HL-60 (cell line): ENCODE results near the gene NRCAM.

Experiments
- DNase-seq, 2 experiments: peaks; one replicate each; pipeline ENCODE4 v3.0.0-alpha.2; 2010 to 2020; ENCODE audit warnings: low read depth in 1 of 2, low spot score in 1 of 2
- H3K27ac ChIP-seq: fragments of 250-450 bp; sonication (Bioruptor Pico); replicated peaks from 2 replicates; pipeline ENCODE4 v1.5.1; 2020; ENCODE audit warnings: mild to moderate bottlenecking, moderate library complexity
- H3K27me3 ChIP-seq: fragments of 250-450 bp; sonication (Bioruptor Pico); 2 replicates; pipeline ENCODE4 v1.5.1; 2021; ENCODE audit warnings: mild to moderate bottlenecking, moderate library complexity; ENCODE audit not compliant: insufficient read depth, poor library complexity, severe bottlenecking
- H3K4me3 ChIP-seq: replicated peaks from 2 replicates; pipeline ENCODE4 v1.5.1; 2011; ENCODE audit warnings: mild to moderate bottlenecking, control low read depth, low read length; ENCODE audit not compliant: insufficient read depth
- CTCF ChIP-seq: IDR thresholded peaks from one replicate; pipeline ENCODE4 v1.5.1; 2011; ENCODE audit warnings: low read length, control low read depth, inconsistent platforms; ENCODE audit not compliant: insufficient read depth
- GABPA ChIP-seq: IDR thresholded peaks from 2 replicates; pipeline ENCODE4 v1.6.1; 2012; ENCODE audit warnings: low read depth
- POLR2AphosphoS5 ChIP-seq: IDR thresholded peaks from 2 replicates; pipeline ENCODE4 v1.6.1; 2012; ENCODE audit warnings: low read depth
- SPI1 ChIP-seq: IDR thresholded peaks from 2 replicates; pipeline ENCODE4 v1.6.1; 2012; ENCODE audit warnings: low read depth, mild to moderate bottlenecking, borderline replicate concordance
- TF ChIP-seq, protein P1 (sequence below): IDR thresholded peaks from 2 replicates; pipeline ENCODE4 v1.6.1; 2012; ENCODE audit warnings: low read depth; ENCODE audit not compliant: insufficient replicate concordance

NRCAM gene

GRCh38 chr7:108135446-108136190, 320.6 kb downstream of the NRCAM start:
- no peak overlapping the region for H3K4me3 ChIP-seq
- H3K27ac ChIP-seq = peak overlapping the region; percentile 90
- peak; percentile 84 to 92 for DNase-seq

GRCh38 chr7:108134486-108134885, 321.8 kb downstream of the NRCAM start:
- TF ChIP-seq POLR2AphosphoS5 = no peak
- TF ChIP-seq, protein P1, sequence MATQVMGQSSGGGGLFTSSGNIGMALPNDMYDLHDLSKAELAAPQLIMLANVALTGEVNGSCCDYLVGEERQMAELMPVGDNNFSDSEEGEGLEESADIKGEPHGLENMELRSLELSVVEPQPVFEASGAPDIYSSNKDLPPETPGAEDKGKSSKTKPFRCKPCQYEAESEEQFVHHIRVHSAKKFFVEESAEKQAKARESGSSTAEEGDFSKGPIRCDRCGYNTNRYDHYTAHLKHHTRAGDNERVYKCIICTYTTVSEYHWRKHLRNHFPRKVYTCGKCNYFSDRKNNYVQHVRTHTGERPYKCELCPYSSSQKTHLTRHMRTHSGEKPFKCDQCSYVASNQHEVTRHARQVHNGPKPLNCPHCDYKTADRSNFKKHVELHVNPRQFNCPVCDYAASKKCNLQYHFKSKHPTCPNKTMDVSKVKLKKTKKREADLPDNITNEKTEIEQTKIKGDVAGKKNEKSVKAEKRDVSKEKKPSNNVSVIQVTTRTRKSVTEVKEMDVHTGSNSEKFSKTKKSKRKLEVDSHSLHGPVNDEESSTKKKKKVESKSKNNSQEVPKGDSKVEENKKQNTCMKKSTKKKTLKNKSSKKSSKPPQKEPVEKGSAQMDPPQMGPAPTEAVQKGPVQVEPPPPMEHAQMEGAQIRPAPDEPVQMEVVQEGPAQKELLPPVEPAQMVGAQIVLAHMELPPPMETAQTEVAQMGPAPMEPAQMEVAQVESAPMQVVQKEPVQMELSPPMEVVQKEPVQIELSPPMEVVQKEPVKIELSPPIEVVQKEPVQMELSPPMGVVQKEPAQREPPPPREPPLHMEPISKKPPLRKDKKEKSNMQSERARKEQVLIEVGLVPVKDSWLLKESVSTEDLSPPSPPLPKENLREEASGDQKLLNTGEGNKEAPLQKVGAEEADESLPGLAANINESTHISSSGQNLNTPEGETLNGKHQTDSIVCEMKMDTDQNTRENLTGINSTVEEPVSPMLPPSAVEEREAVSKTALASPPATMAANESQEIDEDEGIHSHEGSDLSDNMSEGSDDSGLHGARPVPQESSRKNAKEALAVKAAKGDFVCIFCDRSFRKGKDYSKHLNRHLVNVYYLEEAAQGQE = no peak
- TF ChIP-seq CTCF = no peak
- TF ChIP-seq GABPA = no peak
- TF ChIP-seq SPI1 = no peak
- Histone ChIP-seq H3K27ac (peak overlapping the region; percentile 90), H3K4me3 (no peak overlapping the region), H3K27me3 (no peaks in the 10 kb centered on the region)
- DNase-seq = no peak

More at GRCh38 chr7:108135446-108136190, 320.6 kb downstream of the NRCAM start:
- H3K27me3 ChIP-seq = no peaks in the 10 kb centered on the region
- TF ChIP-seq SPI1 (peak; percentile 96), CTCF (no peak), POLR2AphosphoS5 (no peak; the same call in 1 of the 2 replicates), GABPA (no peak; the same call in none of the 2 replicates)

DNA sequence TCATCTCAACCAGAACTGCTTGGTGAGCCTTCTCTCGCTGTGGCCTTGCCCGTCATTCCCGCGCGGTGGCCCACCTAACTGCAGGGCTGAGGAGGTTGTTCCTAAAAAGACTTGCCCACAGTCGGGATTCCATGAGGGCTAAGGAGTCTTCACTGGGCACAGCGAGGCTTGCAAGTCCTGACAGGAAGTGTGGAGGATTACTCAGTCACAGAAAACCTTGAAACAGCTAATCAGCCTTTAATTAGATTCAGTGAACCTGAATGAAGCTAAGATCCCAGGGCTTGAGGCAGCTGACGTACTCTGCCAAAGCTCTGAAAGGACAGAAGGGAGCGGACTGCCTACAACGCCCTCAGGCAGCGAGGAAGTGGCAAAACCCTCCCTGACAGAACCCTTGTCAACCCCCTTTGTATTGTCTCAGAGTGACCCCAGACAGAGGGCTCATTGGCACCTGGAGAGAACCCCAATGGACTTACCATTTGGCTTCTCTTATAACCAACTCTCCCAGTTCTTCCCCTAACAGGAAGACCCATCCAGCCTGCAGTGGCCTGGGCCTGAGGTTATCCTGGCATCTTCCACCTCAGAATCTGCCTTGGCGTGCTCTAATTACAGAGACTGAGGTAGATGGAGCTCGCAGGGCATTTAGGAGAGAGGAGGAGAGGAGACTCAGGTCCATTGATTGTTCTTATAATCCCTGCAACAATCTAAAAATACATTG, 323.5 kb downstream of the NRCAM start:
- DNase-seq = no peak

More for the DNA sequence above, 323.5 kb downstream of the NRCAM start:
- no peaks in the 10 kb centered on the region for H3K27me3 ChIP-seq
- H3K4me3 ChIP-seq = no peak overlapping the region
- TF ChIP-seq SPI1 = no peak
- TF ChIP-seq POLR2AphosphoS5 = no peak
- no peak for TF ChIP-seq CTCF
- no peak for TF ChIP-seq GABPA
- TF ChIP-seq, protein P1 = no peak
- H3K27ac ChIP-seq = no peak overlapping the region
